IPS DF 19.7 (cell line): Measurements from ENCODE around the gene HEXIM2.
"Not testable (repeated sequence)": the region's sequence is repeated elsewhere in the genome, so short reads cannot be mapped to it uniquely, and the experiment has no call there.

Experiments
- DNase-seq: peaks from one replicate; pipeline ENCODE4 v3.0.0-alpha.2; 2013; ENCODE audit warnings: low read depth, low spot score

HEXIM2 gene

GRCh38 chr17:45161288-45162024, at the start of gene HEXIM2:
HEXIM2 (plus strand) TSS chr17:45161875; CDS start chr17:45162794, 919 bp downstream.
- peak; percentile 99 for DNase-seq

GRCh38 chr17:45112559-45113423, 48.9 kb upstream of the HEXIM2 start:
- no peak for DNase-seq

GRCh38 chr17:45113424-45113754, 48.3 kb upstream of the HEXIM2 start:
- no peak for DNase-seq

- no peak for DNase-seq
Observed at GRCh38 chr17:45114117-45114932, 47.4 kb upstream of the HEXIM2 start.

GRCh38 chr17:45115015-45115625, 46.6 kb upstream of the HEXIM2 start:
- no peak for DNase-seq

GRCh38 chr17:45115871-45116270, 45.8 kb upstream of the HEXIM2 start:
- no peak for DNase-seq

GRCh38 chr17:45116434-45117016, 45.1 kb upstream of the HEXIM2 start:
- DNase-seq = no peak

GRCh38 chr17:45117334-45117733, 44.3 kb upstream of the HEXIM2 start:
- DNase-seq = no peak

GRCh38 chr17:45117848-45118646, 43.6 kb upstream of the HEXIM2 start:
- no peak for DNase-seq

GRCh38 chr17:45118691-45119090, 43.0 kb upstream of the HEXIM2 start:
- no peak for DNase-seq

GRCh38 chr17:45119964-45120363, 41.7 kb upstream of the HEXIM2 start:
- DNase-seq = no peak

- no peak for DNase-seq
Observed at GRCh38 chr17:45120558-45120957, 41.1 kb upstream of the HEXIM2 start.

GRCh38 chr17:45121055-45121454, 40.6 kb upstream of the HEXIM2 start:
- no peak for DNase-seq

GRCh38 chr17:45123076-45123770, 38.5 kb upstream of the HEXIM2 start:
- DNase-seq = no peak

GRCh38 chr17:45123930-45124796, 37.5 kb upstream of the HEXIM2 start:
- no peak for DNase-seq

GRCh38 chr17:45124797-45125122, 36.9 kb upstream of the HEXIM2 start:
- DNase-seq = not testable (repeated sequence)

GRCh38 chr17:45125509-45125908, 36.2 kb upstream of the HEXIM2 start:
- no peak for DNase-seq

GRCh38 chr17:45127207-45127547, 34.5 kb upstream of the HEXIM2 start:
- no peak for DNase-seq
